Breast epithelium (tissue), 3 donors: ENCODE results near the gene ANKZF1.

Experiments used
- POLR2A ChIP-seq: fragments of 450-650 bp; IDR thresholded peaks from one replicate; pipeline ENCODE4 v1.6.1; 2016; ENCODE audit warnings: antibody characterized with exemption, mild to moderate bottlenecking, moderate library complexity
- TF ChIP-seq, protein P1 (sequence below), 3 donors: fragments of 450-650 bp; IDR thresholded peaks; one replicate each; pipeline ENCODE4 v1.5.1; 2016 to 2017; ENCODE audit warnings: antibody characterized with exemption in 3 of 3, mild to moderate bottlenecking in 3 of 3, moderate library complexity in 3 of 3

DNA sequence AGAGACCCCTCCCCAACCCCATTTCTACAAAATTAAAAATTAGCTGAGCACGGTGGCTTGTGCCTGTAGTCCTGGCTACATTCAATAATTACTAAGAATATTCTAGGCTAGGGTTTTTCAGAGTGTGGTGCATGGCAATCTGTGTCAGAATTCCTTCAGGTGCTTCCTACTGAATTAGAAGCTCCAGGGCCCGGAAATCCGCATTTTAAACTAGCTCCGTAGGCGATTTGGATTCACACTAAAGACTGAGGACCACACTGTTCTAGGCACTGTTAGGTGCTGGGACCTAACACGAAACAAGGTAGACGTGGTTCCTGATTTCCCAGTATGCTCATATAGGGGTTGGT, 23.7 kb upstream of the ANKZF1 start:
- TF ChIP-seq, protein P1, sequence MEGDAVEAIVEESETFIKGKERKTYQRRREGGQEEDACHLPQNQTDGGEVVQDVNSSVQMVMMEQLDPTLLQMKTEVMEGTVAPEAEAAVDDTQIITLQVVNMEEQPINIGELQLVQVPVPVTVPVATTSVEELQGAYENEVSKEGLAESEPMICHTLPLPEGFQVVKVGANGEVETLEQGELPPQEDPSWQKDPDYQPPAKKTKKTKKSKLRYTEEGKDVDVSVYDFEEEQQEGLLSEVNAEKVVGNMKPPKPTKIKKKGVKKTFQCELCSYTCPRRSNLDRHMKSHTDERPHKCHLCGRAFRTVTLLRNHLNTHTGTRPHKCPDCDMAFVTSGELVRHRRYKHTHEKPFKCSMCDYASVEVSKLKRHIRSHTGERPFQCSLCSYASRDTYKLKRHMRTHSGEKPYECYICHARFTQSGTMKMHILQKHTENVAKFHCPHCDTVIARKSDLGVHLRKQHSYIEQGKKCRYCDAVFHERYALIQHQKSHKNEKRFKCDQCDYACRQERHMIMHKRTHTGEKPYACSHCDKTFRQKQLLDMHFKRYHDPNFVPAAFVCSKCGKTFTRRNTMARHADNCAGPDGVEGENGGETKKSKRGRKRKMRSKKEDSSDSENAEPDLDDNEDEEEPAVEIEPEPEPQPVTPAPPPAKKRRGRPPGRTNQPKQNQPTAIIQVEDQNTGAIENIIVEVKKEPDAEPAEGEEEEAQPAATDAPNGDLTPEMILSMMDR (IDR thresholded peaks at IDR 0.05), result no peak
- TF ChIP-seq POLR2A, result no peak
